Neural cell (in vitro differentiated cells): ENCODE measurements around the gene ZNF429. TPM values are rescaled to one million over a fixed set of nuclear protein-coding genes. Genes with fewer than 3 reads are reported as not detected.

Experiments
- H2AFZ ChIP-seq: fragments of 200-600, 300-800 bp; sonication (generic), shearing (Covaris generic); 2 replicates; pipeline ENCODE4 v1.6.0; 2014; ENCODE audit warnings: low read depth, mild to moderate bottlenecking, antibody characterized with exemption, low read length, moderate library complexity
- H3F3A ChIP-seq: fragments of 200-600 bp; shearing (Covaris generic); 2 replicates; pipeline ENCODE4 v1.6.1; 2016; ENCODE audit warnings: mild to moderate bottlenecking, moderate library complexity, mixed read lengths, antibody characterized with exemption, low read length; ENCODE audit not compliant: insufficient read depth, poor library complexity, severe bottlenecking
- H3K27ac ChIP-seq: fragments of 200-600, 300-800 bp; sonication (generic), shearing (Covaris generic); 2 replicates; pipeline ENCODE4 v1.5.1; 2014; ENCODE audit warnings: mild to moderate bottlenecking, low read length, moderate library complexity
- H3K27me3 ChIP-seq: fragments of 300-800, 200-600 bp; sonication (generic), shearing (Covaris generic); 2 replicates; pipeline ENCODE4 v1.6.0; 2014; ENCODE audit warnings: mild to moderate bottlenecking, low read depth, low read length, moderate library complexity; ENCODE audit not compliant: insufficient read depth
- H3K36me3 ChIP-seq: fragments of 300-800, 200-600 bp; sonication (generic), shearing (Covaris generic); 2 replicates; pipeline ENCODE4 v1.5.1; 2014; ENCODE audit warnings: mild to moderate bottlenecking, antibody characterized with exemption, low read length, moderate library complexity; ENCODE audit not compliant: insufficient read depth
- H3K4me2 ChIP-seq: fragments of 300-800, 200-600 bp; sonication (generic), shearing (Covaris generic); 2 replicates; pipeline ENCODE4 v1.6.0; 2014; ENCODE audit warnings: mild to moderate bottlenecking, low read length
- H3K4me3 ChIP-seq: fragments of 300-800, 200-600 bp; sonication (generic), shearing (Covaris generic); 2 replicates; pipeline ENCODE4 v1.5.1; 2014; ENCODE audit warnings: mild to moderate bottlenecking, low read length, moderate library complexity
- H3K79me2 ChIP-seq: fragments of 200-600 bp; shearing (Covaris generic); replicated peaks from 2 replicates; pipeline ENCODE4 v1.6.0; 2014; ENCODE audit warnings: mild to moderate bottlenecking, low read length, moderate library complexity; ENCODE audit not compliant: insufficient read depth
- H3K9ac ChIP-seq: fragments of 300-800, 200-600 bp; sonication (generic), shearing (Covaris generic); 2 replicates; pipeline ENCODE4 v1.6.1; 2016; ENCODE audit warnings: mild to moderate bottlenecking, low read length, mixed read lengths
- H3K9me2 ChIP-seq: fragments of 200-600 bp; shearing (Covaris generic); 2 replicates; pipeline ENCODE4 v1.6.1; 2016; ENCODE audit warnings: mild to moderate bottlenecking, low read length, mixed read lengths; ENCODE audit not compliant: insufficient read depth
- H3K9me3 ChIP-seq: fragments of 200-600, 300-800 bp; sonication (generic), shearing (Covaris generic); 2 replicates; pipeline ENCODE4 v1.6.1; 2016; ENCODE audit warnings: mild to moderate bottlenecking, mixed run types, low read length, moderate library complexity, mixed read lengths
- H4K20me1 ChIP-seq: fragments of 200-600 bp; shearing (Covaris generic); 2 replicates; pipeline ENCODE4 v1.6.1; 2016; ENCODE audit warnings: mild to moderate bottlenecking, mixed run types; ENCODE audit not compliant: insufficient read depth
- CTCF ChIP-seq: fragments of 450-650 bp; IDR thresholded peaks from 2 replicates; pipeline ENCODE4 v1.5.1; 2014; ENCODE audit warnings: antibody characterized with exemption, mild to moderate bottlenecking, moderate library complexity; ENCODE audit not compliant: poor library complexity, severe bottlenecking
- EP300 ChIP-seq: fragments of 450-650 bp; conservative IDR thresholded peaks from 2 replicates; pipeline ENCODE4 v1.6.1; 2014; ENCODE audit warnings: antibody characterized with exemption, mild to moderate bottlenecking, moderate library complexity; ENCODE audit not compliant: poor library complexity, severe bottlenecking
- EZH2 ChIP-seq: fragments of 200-600, 300-800 bp; shearing (Covaris generic), sonication (generic); IDR thresholded peaks from 2 replicates; pipeline ENCODE4 v1.6.1; 2014; ENCODE audit warnings: antibody characterized with exemption, low read length, borderline replicate concordance, mild to moderate bottlenecking; ENCODE audit not compliant: insufficient read depth, poor library complexity, severe bottlenecking
- MXI1 ChIP-seq: fragments of 450-650 bp; conservative IDR thresholded peaks from 2 replicates; pipeline ENCODE4 v1.6.1; 2014; ENCODE audit warnings: antibody characterized with exemption, mild to moderate bottlenecking; ENCODE audit not compliant: poor library complexity, severe bottlenecking
- POLR2AphosphoS5 ChIP-seq: IDR thresholded peaks from 2 replicates; pipeline ENCODE4 v1.6.1; 2012
- RAD21 ChIP-seq: fragments of 450-650 bp; conservative IDR thresholded peaks from 2 replicates; pipeline ENCODE4 v1.6.1; 2014; ENCODE audit warnings: antibody characterized with exemption, mild to moderate bottlenecking, moderate library complexity
- REST ChIP-seq: IDR thresholded peaks from 2 replicates; pipeline ENCODE4 v1.6.1; 2012; ENCODE audit warnings: borderline replicate concordance
- SMC3 ChIP-seq: fragments of 450-650 bp; conservative IDR thresholded peaks from 2 replicates; pipeline ENCODE4 v1.6.1; 2014; ENCODE audit warnings: antibody characterized with exemption, mild to moderate bottlenecking, moderate library complexity; ENCODE audit not compliant: poor library complexity
- TAF1 ChIP-seq: IDR thresholded peaks from 2 replicates; pipeline ENCODE4 v1.6.1; 2012; ENCODE audit warnings: low read depth
- polyA plus RNA-seq: library from polyadenylated mRNA; depleted of rRNA; stranded (reverse); fragments of >200 nt; gene quantifications from 2 replicates; pipeline ENCODE4 v1.2.3, GENCODE V29; 2014

The ZNF429 gene
- polyA plus RNA-seq, 1 donor from 2014 or later = 54.1 TPM

- Histone ChIP-seq H3K27ac (no peak overlapping the region), H3F3A (no peaks in the 10 kb centered on the region), H2AFZ (no peak overlapping the region), H3K9me3 (no peaks in the 10 kb centered on the region), H4K20me1 (no peaks in the 10 kb centered on the region), H3K79me2 (no peaks in the 10 kb centered on the region), H3K36me3 (no peaks in the 10 kb centered on the region), H3K4me2 (no peak overlapping the region), H3K27me3 (no peaks in the 10 kb centered on the region), H3K9ac (no peak overlapping the region), H3K9me2 (no peaks in the 10 kb centered on the region), H3K4me3 (no peak overlapping the region)
- no peak for TF ChIP-seq CTCF
- TF ChIP-seq EP300 = no peak
- TF ChIP-seq TAF1 = no peak
- no peak for TF ChIP-seq RAD21
- TF ChIP-seq POLR2AphosphoS5 = no peak
- TF ChIP-seq SMC3 = no peak
- TF ChIP-seq EZH2 = no peak
- no peak for TF ChIP-seq MXI1
- no peak for TF ChIP-seq REST
Observed at GRCh38 chr19:21483589-21484170, 21.7 kb upstream of the ZNF429 start.

GRCh38 chr19:21484631-21485030 is 20.8 kb upstream of the ZNF429 start:
- TF ChIP-seq RAD21 (no peak), EZH2 (no peak)
- H3K9ac ChIP-seq = no peak overlapping the region
- H3K79me2 ChIP-seq = no peaks in the 10 kb centered on the region
- H3K27me3 ChIP-seq = no peaks in the 10 kb centered on the region
- no peaks in the 10 kb centered on the region for H3K36me3 ChIP-seq
- H3K27ac ChIP-seq = no peak overlapping the region
- H4K20me1 ChIP-seq = no peaks in the 10 kb centered on the region
- H3K4me3 ChIP-seq = no peak overlapping the region
- no peak overlapping the region for H3K4me2 ChIP-seq
- H3K9me2 ChIP-seq = no peaks in the 10 kb centered on the region
- H3F3A ChIP-seq = no peaks in the 10 kb centered on the region
- H2AFZ ChIP-seq = no peak overlapping the region
- H3K9me3 ChIP-seq = peaks cover 2% of the 10 kb centered on the region
